GM18502 (cell line): ENCODE results near the gene MINK1.

Source experiments
- ATAC-seq: cut with Tn5 transposase; IDR thresholded peaks from one replicate; pipeline ENCODE4 v1.9.1; 2021; ENCODE audit warnings: mild to moderate bottlenecking; ENCODE audit not compliant: unreplicated experiment, poor library complexity

The MINK1 gene

GRCh38 chr17:4833178-4833940, at the start of gene MINK1:
Gene MINK1 (plus strand): TSS chr17:4833340. CDS start chr17:4833584, 244 bp downstream.
- ATAC-seq, result peak; percentile 87

GRCh38 chr17:4785311-4786105, 47.6 kb upstream of the MINK1 start:
- ATAC-seq, result no peak

GRCh38 chr17:4786106-4786511, 47.0 kb upstream of the MINK1 start, which contains the start of gene VMO1:
Gene VMO1 (minus strand): TSS chr17:4786364. CDS start chr17:4786352, 12 bp downstream.
- ATAC-seq, result no peak

- ATAC-seq, result no peak
Observed at GRCh38 chr17:4786516-4786915, 46.6 kb upstream of the MINK1 start.

- no peak for ATAC-seq
Observed at GRCh38 chr17:4788159-4788806, 44.9 kb upstream of the MINK1 start.

GRCh38 chr17:4788807-4789700, 44.1 kb upstream of the MINK1 start, which contains the start of gene GLTPD2:
Gene GLTPD2 (plus strand): TSS chr17:4788964. CDS start chr17:4789012, 48 bp downstream.
- ATAC-seq, result no peak

- ATAC-seq, result no peak
Observed at GRCh38 chr17:4789701-4789950, 43.5 kb upstream of the MINK1 start.

- ATAC-seq, result peak; percentile 88
Observed at GRCh38 chr17:4789951-4790704, 43.0 kb upstream of the MINK1 start.

- no peak for ATAC-seq
Observed at GRCh38 chr17:4790705-4791088, 42.4 kb upstream of the MINK1 start.

GRCh38 chr17:4795168-4795567, 38.0 kb upstream of the MINK1 start:
- ATAC-seq, result no peak

GRCh38 chr17:4796552-4796920, 36.6 kb upstream of the MINK1 start:
- ATAC-seq, result no peak

- ATAC-seq, result no peak
Observed at GRCh38 chr17:4800462-4801196, 32.5 kb upstream of the MINK1 start.

GRCh38 chr17:4802228-4802627, 30.9 kb upstream of the MINK1 start, which contains the start of gene C17orf114:
Gene C17orf114 (minus strand): TSS chr17:4802328.
- ATAC-seq, result no peak

GRCh38 chr17:4806456-4806776, 26.7 kb upstream of the MINK1 start:
- ATAC-seq, result no peak

GRCh38 chr17:4806777-4807604, 26.1 kb upstream of the MINK1 start, which contains the start of gene PLD2:
Gene PLD2 (plus strand): TSS chr17:4807152. CDS start chr17:4807773, 621 bp downstream.
- peak; percentile 89 for ATAC-seq

- no peak for ATAC-seq
Observed at GRCh38 chr17:4807605-4808377, 25.3 kb upstream of the MINK1 start.

GRCh38 chr17:4808378-4808767, 24.8 kb upstream of the MINK1 start:
- no peak for ATAC-seq
